Frontal cortex (tissue), 4 donors: ENCODE data around the gene YTHDF1. TPM values are rescaled to one million over a fixed set of nuclear protein-coding genes. Genes with fewer than 3 reads are reported as not detected.

Experiments used
- DNase-seq, 2 donors: peaks; one replicate each; pipeline ENCODE4 v3.0.0; 2012; ENCODE audit warnings: low spot score in 2 of 2
- FAIRE-seq: peaks from 2 replicates; lab custom pipeline; 2012; peaks lifted over from hg19 to GRCh38; lab: Jason Lieb, UNC
- total RNA-seq: library from RNA; depleted of rRNA; stranded (reverse); fragments of >200 nt; gene quantifications from one replicate; pipeline ENCODE4 v1.2.3, GENCODE V29; 2014
- donor health status: control.
- donor health status: control.
- donor health status: control.

Gene YTHDF1
- total RNA-seq, result 20.4 TPM

DNA sequence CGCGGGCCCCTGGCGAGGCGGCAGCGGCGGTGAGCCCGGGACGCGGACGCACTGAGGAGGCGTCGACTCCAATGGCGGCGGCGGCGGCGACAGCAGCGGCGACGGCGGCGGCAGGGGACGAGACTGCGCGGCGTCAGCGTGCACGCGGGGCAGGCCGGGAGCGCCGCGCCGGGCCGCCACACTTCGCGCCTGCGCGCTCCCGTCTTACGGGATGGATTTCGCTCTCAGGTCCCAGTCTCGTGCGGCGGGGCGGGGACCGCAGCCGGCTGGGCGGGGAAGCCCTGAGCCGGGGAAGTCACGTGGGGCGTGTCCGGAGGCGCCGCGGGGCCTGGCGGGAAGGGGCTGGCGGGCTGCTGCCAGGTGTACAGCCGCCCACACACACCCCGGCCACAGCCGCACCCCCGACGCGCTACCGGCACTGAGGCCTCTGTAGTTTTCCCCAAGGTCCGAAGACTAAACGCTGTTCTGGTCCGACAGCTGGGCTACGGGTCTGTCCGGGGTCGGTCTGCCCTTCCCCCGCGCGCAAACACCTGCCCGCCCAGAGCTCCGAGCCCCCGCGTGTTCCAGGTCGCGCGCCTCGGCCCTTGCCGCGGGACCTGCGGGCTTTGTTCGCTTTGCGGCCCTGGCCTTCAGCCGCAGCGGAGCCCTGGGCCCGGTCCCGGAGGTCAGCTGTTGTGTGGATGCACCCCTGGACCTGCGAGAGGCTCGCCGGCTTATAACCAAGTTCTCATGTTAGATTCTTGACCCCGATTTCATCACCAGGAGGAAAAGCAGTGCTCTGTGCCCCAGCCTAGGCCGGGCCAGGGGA lies at the start of gene YTHDF1:
YTHDF1 (minus strand) TSS at position 91 of the 808 bp plus-strand sequence. CDS start 239 bp downstream, outside the sequence.
- DNase-seq (peak; percentile 100), FAIRE-seq (no peak)

DNA sequence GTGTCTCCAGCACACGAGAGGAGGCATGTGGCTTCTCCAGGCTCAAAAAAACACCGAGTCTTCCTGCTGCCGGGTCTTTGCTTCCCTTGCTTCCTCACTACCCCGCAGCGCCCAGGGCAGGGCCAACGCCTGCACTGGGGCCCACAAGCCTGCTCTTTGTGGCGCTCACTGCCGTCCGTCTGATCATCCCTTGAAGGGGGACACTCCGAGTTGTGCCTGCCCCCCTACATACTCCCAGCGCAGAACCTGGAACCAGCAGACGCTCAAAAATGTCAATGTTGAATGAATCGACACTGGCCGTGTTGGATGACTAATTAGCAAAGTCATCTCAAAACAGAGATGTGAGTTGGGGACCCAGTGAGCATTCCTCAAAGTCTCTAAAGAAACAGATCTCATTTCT lies 48.6 kb upstream of the YTHDF1 start:
- FAIRE-seq, result no peak
- DNase-seq, result no peak

- DNase-seq (no peak), FAIRE-seq (no peak)
Measured at GRCh38 chr20:63264000-63264399, 48.1 kb upstream of the YTHDF1 start.

DNA sequence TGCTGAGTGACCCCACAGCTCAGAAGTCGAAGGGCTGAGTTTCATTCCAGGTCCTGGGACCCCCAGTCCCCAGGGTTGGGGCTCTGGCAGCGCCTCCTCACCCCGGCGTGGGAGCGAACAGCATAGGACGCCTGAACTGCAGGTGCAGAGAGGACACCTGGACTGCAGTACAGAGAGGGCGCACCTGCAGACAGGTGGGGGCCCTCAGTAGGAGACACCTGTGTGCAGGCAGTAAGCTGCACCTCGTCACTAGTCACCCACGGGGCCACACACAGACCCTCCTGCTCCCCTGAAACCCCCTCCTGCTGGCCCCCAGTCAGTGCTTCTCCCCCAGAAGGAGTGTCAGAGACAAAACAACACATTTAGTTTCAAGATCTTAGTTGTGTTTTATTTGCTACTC lies 46.9 kb upstream of the YTHDF1 start:
- FAIRE-seq, result no peak
- DNase-seq, result no peak

GRCh38 chr20:63261795-63262528 lies 46.0 kb upstream of the YTHDF1 start:
- FAIRE-seq, result no peak
- DNase-seq, result no peak

DNA sequence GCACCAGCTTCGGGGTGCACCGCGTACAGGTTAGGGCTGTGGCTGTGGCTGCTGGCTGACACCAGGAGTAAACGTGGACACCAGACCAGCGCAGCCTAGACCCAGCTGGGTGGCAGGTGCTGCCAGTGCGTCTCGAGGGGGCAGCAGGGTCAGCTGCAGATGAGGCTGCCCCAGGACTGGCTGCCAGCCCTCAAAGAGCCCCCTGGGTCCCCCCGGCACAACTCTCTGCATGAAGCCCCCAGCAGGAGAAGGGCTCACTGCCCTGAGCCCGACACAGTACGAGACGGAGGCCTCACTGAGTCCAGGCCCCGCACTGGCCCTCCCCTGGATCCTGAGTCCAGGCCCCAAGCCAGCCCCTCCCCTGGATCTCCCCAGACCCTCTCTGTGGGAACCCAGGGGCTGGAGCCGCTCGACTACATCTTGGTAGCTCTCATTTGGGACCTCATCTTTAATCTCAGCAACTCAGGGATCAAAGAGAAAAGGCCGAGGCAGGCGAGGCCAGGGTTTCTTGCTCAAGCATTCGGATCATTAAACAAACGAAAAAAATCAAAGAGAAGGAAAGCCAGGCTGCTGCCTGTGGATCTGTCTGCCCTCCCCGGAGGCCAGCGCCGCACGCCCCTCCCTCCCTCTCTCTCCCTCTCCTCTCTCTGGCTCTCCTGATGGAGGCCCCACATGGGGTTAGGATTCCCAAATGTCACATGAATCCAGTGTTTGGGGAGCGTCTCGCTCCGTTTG lies 45.3 kb upstream of the YTHDF1 start:
- DNase-seq (no peak), FAIRE-seq (no peak)

GRCh38 chr20:63260521-63260920 lies 44.6 kb upstream of the YTHDF1 start:
- no peak for FAIRE-seq
- DNase-seq, result no peak

GRCh38 chr20:63259734-63260460 lies 44.0 kb upstream of the YTHDF1 start:
- no peak for FAIRE-seq
- DNase-seq, result no peak

GRCh38 chr20:63258781-63259180 lies 42.9 kb upstream of the YTHDF1 start:
- no peak for DNase-seq
- no peak for FAIRE-seq

GRCh38 chr20:63257629-63258028 lies 41.7 kb upstream of the YTHDF1 start:
- no peak for FAIRE-seq
- no peak for DNase-seq

- no peak for DNase-seq
- FAIRE-seq, result no peak
Measured at GRCh38 chr20:63256954-63257353, 41.0 kb upstream of the YTHDF1 start.

DNA sequence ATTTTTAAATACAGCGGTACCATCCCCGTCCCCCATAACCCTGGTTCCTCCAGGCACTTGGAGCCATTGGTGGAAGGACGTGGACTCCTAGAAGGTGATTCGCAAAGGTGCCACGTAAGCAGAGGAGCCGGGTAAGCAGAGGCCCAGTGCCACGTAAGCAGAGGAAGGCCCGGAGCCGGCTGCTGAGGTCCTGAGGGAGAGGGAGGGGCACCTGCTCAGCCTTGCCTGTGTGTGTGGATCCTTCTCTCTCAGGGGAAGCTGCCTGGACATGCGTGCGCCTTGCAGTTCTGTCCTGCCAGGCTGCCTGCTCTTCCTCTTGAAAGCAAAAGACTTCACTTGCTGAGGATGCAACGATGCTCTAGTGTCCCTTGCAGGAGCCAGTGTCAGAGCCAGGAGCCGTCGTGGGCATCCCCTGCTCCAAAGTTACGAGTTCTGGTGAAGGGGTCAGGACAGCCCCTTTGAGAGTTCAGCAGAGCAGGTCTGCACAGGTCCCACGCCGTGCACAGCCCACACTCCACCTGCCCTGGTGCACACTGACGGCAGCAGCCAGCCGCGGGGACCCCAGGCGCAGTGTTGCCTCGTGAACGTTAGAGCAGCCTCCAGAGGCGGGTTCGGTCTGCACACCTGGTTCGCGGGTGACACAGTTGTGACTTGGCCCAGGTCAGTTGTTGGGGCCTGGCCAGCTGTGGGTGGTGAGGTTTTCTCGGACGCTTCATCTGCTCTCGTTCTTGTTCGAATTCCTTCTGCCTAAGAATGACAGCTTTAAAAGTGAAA lies 40.2 kb upstream of the YTHDF1 start:
- no peak for FAIRE-seq
- DNase-seq, result no peak

DNA sequence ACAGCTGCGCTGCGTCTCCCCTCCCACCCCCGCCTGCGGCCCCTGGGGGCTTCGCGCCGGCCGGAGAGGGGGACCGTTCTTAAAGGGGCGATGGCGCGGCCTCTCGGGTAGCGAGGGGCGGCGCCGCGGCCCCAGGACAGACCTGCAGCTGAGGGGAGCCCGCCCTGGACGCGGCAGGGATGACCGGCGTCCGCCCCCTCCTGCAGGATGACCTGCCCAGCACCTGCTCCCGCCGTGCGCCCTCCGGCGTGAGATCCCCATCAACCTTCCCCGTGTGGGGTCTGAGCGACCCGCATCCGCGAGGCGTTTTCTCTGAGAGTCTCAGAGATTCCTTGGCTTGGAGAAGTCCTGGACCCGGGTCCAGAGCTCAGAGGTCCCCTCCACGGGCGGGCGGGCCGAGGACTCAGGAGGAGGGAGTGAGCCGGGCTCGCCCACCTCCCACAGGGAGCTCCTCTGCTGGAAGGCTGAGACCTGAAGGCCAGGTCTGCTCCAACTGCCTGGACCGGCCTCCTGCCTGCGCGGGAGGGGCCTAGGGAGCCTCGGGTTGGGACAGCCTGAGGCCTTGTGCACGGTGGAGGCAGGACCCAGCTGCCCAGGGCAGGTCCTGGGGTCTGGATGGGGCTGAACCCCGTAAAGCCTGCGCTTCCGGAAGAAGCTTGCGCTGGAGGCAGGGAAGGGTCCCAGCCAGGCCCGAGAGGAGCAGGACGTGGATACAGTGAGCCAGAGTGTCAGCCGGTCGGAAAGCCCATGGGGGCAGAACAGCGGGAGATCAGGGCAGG lies 38.9 kb upstream of the YTHDF1 start:
- no peak for DNase-seq
- no peak for FAIRE-seq

- FAIRE-seq (no peak), DNase-seq (no peak)
Measured at GRCh38 chr20:63254232-63254605, 38.3 kb upstream of the YTHDF1 start, which contains the start of gene NKAIN4. NKAIN4 (minus strand) TSS chr20:63254463; CDS start chr20:63254450, 13 bp downstream.

- DNase-seq, result peak; percentile 70 to 81
- no peak for FAIRE-seq
Measured at GRCh38 chr20:63253438-63254231, 37.7 kb upstream of the YTHDF1 start.

- DNase-seq, result no peak
Measured at GRCh38 chr20:63253065-63253437, 37.1 kb upstream of the YTHDF1 start.

GRCh38 chr20:63252284-63252711 lies 36.4 kb upstream of the YTHDF1 start:
- DNase-seq (peak; percentile 61 to 69), FAIRE-seq (no peak)

More at GRCh38 chr20:63253065-63253437, 37.1 kb upstream of the YTHDF1 start:
- FAIRE-seq, result no peak
